ENCODE data around the gene CCDC71L. TPM values are rescaled to one million over a fixed set of nuclear protein-coding genes. Genes with fewer than 3 reads are reported as not detected.

The CCDC71L gene
- total and polyA plus RNA-seq, 4 donors, result 7.4 to 16.6 (median 12.3) TPM

DNA sequence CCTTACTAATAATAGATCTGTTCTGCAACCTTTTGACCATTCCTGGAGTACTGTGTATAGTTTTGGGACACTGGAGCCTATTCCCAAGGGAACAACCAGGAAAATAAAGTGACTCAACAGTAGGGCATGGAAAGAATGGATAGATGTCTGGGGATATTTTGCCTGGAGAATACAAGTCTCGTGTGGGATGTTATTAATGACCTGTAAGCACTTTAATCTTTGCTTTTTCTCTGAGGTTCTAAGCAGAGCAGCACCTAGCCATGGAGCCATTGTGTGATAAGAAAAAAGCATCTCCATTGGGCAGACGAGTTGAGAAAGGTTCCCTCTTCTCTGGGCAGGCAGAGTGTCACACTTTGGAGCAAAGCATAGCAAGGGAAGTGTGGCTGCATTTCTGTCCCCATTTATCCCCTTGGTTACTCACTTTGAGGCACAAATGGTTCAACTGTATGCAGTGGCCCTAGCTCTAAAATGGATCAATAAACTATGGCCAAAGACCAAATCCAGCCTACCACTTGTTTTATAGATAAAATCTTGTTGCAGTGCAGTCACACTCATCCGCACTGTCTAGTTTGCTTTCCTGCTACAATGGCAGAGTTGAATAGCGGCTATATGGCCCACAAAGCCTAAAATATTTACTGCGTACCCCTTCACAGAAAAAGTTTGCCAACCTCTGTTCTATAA is 21.0 kb upstream of the CCDC71L start:
- TF ChIP-seq JUND (IDR thresholded peaks at IDR 0.05) (no peak), ZBTB33 (IDR thresholded peaks at IDR 0.05) (no peak), HNF4A (conservative IDR thresholded peaks at IDR 0.05) (no peak), EGR1 (IDR thresholded peaks at IDR 0.05; ENCODE audit: low read depth in 2 of 2) (no peak), RXRA (IDR thresholded peaks at IDR 0.05) (no peak), FOXA2 (IDR thresholded peaks at IDR 0.05) (no peak), YY1 (IDR thresholded peaks at IDR 0.05) (no peak)
- no peak overlapping the region for H3K27ac ChIP-seq (ENCODE audit: low read depth in 1 of 2, low read length in 2 of 2)
- no peaks in the 10 kb centered on the region for H3K9me3 ChIP-seq (ENCODE audit: control insufficient read depth in 4 of 4, low read length in 3 of 4)
- H3K4me3 ChIP-seq (ENCODE audit: low read depth in 1 of 3, low read length in 3 of 3), result no peak overlapping the region
- no peaks in the 10 kb centered on the region for H3K36me3 ChIP-seq (ENCODE audit: control insufficient read depth in 4 of 4, insufficient read depth in 3 of 4, low read depth in 1 of 4, low read length in 3 of 4)
- no peaks in the 10 kb centered on the region for H3K27me3 ChIP-seq (ENCODE audit: control insufficient read depth in 4 of 4, insufficient read depth in 4 of 4, low read length in 3 of 4)
- 72% methylated on average over 5 of the region's 5 CpGs for WGBS
- no peaks in the 10 kb centered on the region for H3K4me1 ChIP-seq (ENCODE audit: control insufficient read depth in 4 of 4, insufficient read depth in 4 of 4, low read length in 3 of 4)
- DNase-seq (ENCODE audit: low spot score), result no peak
- H3K9ac ChIP-seq (ENCODE audit: low read depth in 1 of 2, low read length in 2 of 2), result no peak overlapping the region

- Histone ChIP-seq H3K27ac (ENCODE audit: low read depth in 1 of 2, low read length in 2 of 2) (no peak overlapping the region), H3K36me3 (ENCODE audit: control insufficient read depth in 4 of 4, insufficient read depth in 3 of 4, low read depth in 1 of 4, low read length in 3 of 4) (no peaks in the 10 kb centered on the region), H3K9me3 (ENCODE audit: control insufficient read depth in 4 of 4, low read length in 3 of 4) (no peaks in the 10 kb centered on the region), H3K4me3 (ENCODE audit: low read depth in 1 of 3, low read length in 3 of 3) (no peak overlapping the region), H3K4me1 (ENCODE audit: control insufficient read depth in 4 of 4, insufficient read depth in 4 of 4, low read length in 3 of 4) (no peaks in the 10 kb centered on the region), H3K9ac (ENCODE audit: low read depth in 1 of 2, low read length in 2 of 2) (no peak overlapping the region), H3K27me3 (ENCODE audit: control insufficient read depth in 4 of 4, insufficient read depth in 4 of 4, low read length in 3 of 4) (no peaks in the 10 kb centered on the region)
- WGBS, result 77% methylated on average over 6 of the region's 6 CpGs
- TF ChIP-seq TAF1 (conservative IDR thresholded peaks at IDR 0.05) (no peak), ZBTB33 (IDR thresholded peaks at IDR 0.05) (no peak), RAD21 (IDR thresholded peaks at IDR 0.05) (no peak), HNF4A (conservative IDR thresholded peaks at IDR 0.05) (no peak), HNF4G (IDR thresholded peaks at IDR 0.05) (no peak), NR2F2 (IDR thresholded peaks at IDR 0.05) (no peak), GABPA (IDR thresholded peaks at IDR 0.05 in 1 of 2, conservative IDR thresholded peaks at IDR 0.05 in 1 of 2) (no peak), ATF3 (IDR thresholded peaks at IDR 0.05) (no peak), RXRA (IDR thresholded peaks at IDR 0.05) (no peak), SP1 (IDR thresholded peaks at IDR 0.05) (no peak), FOXA2 (IDR thresholded peaks at IDR 0.05) (no peak), JUND (IDR thresholded peaks at IDR 0.05) (no peak), EGR1 (IDR thresholded peaks at IDR 0.05; ENCODE audit: low read depth in 2 of 2) (no peak), FOXA1 (IDR thresholded peaks at IDR 0.05) (no peak), YY1 (IDR thresholded peaks at IDR 0.05) (no peak)
- TF ChIP-seq, protein P1, sequence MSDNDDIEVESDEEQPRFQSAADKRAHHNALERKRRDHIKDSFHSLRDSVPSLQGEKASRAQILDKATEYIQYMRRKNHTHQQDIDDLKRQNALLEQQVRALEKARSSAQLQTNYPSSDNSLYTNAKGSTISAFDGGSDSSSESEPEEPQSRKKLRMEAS (IDR thresholded peaks at IDR 0.05), result no peak
- TF ChIP-seq, protein P2, sequence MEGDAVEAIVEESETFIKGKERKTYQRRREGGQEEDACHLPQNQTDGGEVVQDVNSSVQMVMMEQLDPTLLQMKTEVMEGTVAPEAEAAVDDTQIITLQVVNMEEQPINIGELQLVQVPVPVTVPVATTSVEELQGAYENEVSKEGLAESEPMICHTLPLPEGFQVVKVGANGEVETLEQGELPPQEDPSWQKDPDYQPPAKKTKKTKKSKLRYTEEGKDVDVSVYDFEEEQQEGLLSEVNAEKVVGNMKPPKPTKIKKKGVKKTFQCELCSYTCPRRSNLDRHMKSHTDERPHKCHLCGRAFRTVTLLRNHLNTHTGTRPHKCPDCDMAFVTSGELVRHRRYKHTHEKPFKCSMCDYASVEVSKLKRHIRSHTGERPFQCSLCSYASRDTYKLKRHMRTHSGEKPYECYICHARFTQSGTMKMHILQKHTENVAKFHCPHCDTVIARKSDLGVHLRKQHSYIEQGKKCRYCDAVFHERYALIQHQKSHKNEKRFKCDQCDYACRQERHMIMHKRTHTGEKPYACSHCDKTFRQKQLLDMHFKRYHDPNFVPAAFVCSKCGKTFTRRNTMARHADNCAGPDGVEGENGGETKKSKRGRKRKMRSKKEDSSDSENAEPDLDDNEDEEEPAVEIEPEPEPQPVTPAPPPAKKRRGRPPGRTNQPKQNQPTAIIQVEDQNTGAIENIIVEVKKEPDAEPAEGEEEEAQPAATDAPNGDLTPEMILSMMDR (IDR thresholded peaks at IDR 0.05; ENCODE audit: low read depth, low read length, missing input control), result no peak
- TF ChIP-seq, protein P3, sequence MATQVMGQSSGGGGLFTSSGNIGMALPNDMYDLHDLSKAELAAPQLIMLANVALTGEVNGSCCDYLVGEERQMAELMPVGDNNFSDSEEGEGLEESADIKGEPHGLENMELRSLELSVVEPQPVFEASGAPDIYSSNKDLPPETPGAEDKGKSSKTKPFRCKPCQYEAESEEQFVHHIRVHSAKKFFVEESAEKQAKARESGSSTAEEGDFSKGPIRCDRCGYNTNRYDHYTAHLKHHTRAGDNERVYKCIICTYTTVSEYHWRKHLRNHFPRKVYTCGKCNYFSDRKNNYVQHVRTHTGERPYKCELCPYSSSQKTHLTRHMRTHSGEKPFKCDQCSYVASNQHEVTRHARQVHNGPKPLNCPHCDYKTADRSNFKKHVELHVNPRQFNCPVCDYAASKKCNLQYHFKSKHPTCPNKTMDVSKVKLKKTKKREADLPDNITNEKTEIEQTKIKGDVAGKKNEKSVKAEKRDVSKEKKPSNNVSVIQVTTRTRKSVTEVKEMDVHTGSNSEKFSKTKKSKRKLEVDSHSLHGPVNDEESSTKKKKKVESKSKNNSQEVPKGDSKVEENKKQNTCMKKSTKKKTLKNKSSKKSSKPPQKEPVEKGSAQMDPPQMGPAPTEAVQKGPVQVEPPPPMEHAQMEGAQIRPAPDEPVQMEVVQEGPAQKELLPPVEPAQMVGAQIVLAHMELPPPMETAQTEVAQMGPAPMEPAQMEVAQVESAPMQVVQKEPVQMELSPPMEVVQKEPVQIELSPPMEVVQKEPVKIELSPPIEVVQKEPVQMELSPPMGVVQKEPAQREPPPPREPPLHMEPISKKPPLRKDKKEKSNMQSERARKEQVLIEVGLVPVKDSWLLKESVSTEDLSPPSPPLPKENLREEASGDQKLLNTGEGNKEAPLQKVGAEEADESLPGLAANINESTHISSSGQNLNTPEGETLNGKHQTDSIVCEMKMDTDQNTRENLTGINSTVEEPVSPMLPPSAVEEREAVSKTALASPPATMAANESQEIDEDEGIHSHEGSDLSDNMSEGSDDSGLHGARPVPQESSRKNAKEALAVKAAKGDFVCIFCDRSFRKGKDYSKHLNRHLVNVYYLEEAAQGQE (IDR thresholded peaks at IDR 0.05), result no peak
- DNase-seq (ENCODE audit: low spot score), result no peak
Measured at GRCh38 chr7:106679153-106679931, 18.4 kb upstream of the CCDC71L start.
